ENCODE measurements around the gene SHCBP1.

- TF ChIP-seq CTCF (IDR thresholded peaks at IDR 0.05) (no peak), EP300 (IDR thresholded peaks at IDR 0.05) (no peak), POLR2A (IDR thresholded peaks at IDR 0.05) (no peak)
Measured at GRCh38 chr16:46612121-46612520, 9.1 kb downstream of the SHCBP1 start.

Data from gastroesophageal sphincter (tissue), 3 donors.